ENCODE data around the gene EEF2K.

GRCh38 chr16:22266546-22266945 is 60.5 kb downstream of the EEF2K start:
- TF ChIP-seq CTCF (IDR thresholded peaks at IDR 0.05) (no peak), POLR2A (IDR thresholded peaks at IDR 0.05) (no peak), EP300 (IDR thresholded peaks at IDR 0.05) (no peak)

All from tibial nerve (tissue), 4 donors.